Smooth muscle cell (in vitro differentiated cells): ENCODE data around the gene BAHCC1. TPM values are rescaled to one million over a fixed set of nuclear protein-coding genes. Genes with fewer than 3 reads are reported as not detected.

Experiments
- DNase-seq: peaks from one replicate; lab custom pipeline; 2025; ENCODE audit not compliant: unreplicated experiment; lab: John Stamatoyannopoulos, UW
- H2AFZ ChIP-seq: fragments of 200-600 bp; sonication (generic); 2 replicates; pipeline ENCODE4 v1.6.0; 2016; ENCODE audit warnings: antibody characterized with exemption, low read depth, mild to moderate bottlenecking
- H3F3A ChIP-seq: fragments of 200-600 bp; sonication (generic); 2 replicates; pipeline ENCODE4 v1.6.0; 2017; ENCODE audit warnings: antibody characterized with exemption, low read depth
- H3K27ac ChIP-seq: fragments of 200-600 bp; sonication (generic); 2 replicates; pipeline ENCODE4 v1.5.1; 2016; ENCODE audit warnings: low read depth, mild to moderate bottlenecking
- H3K27me3 ChIP-seq: fragments of 200-600 bp; sonication (generic); 2 replicates; pipeline ENCODE4 v1.6.1; 2016; ENCODE audit warnings: low read depth, mild to moderate bottlenecking
- H3K36me3 ChIP-seq: fragments of 200-600 bp; sonication (generic); 2 replicates; pipeline ENCODE4 v1.5.1; 2016; ENCODE audit warnings: low read depth
- H3K4me1 ChIP-seq: fragments of 200-600 bp; sonication (generic); 2 replicates; pipeline ENCODE4 v1.5.1; 2016; ENCODE audit warnings: low read depth
- H3K4me2 ChIP-seq: fragments of 200-600 bp; sonication (generic); 2 replicates; pipeline ENCODE4 v1.6.0; 2016; ENCODE audit warnings: mild to moderate bottlenecking
- H3K4me3 ChIP-seq: fragments of 200-600 bp; sonication (generic); 2 replicates; pipeline ENCODE4 v1.5.1; 2016; ENCODE audit warnings: mild to moderate bottlenecking
- H3K79me2 ChIP-seq: fragments of 200-600 bp; sonication (generic); 2 replicates; pipeline ENCODE4 v1.6.0; 2016; ENCODE audit warnings: low read depth, mild to moderate bottlenecking
- H3K9ac ChIP-seq: fragments of 200-600 bp; sonication (generic); 2 replicates; pipeline ENCODE4 v1.6.0; 2016; ENCODE audit warnings: low read depth
- H3K9me3 ChIP-seq: fragments of 200-600 bp; sonication (generic); replicated peaks from 2 replicates; pipeline ENCODE4 v1.5.1; 2016; ENCODE audit warnings: low read depth
- H4K20me1 ChIP-seq: fragments of 200-600 bp; sonication (generic); 2 replicates; pipeline ENCODE4 v1.6.0; 2016; ENCODE audit warnings: low read depth
- CTCF ChIP-seq: fragments of 200-600 bp; sonication (generic); IDR thresholded peaks from 2 replicates; pipeline ENCODE4 v1.5.1; 2017; ENCODE audit warnings: borderline replicate concordance, mild to moderate bottlenecking, antibody characterized with exemption; ENCODE audit not compliant: insufficient read depth, poor library complexity, severe bottlenecking
- WGBS: methylation state at CpG from one replicate; pipeline ENCODE4 v1.1.7; 2016; ENCODE audit warnings: low lambda C conversion rate; 5-methylcytosine and 5-hydroxymethylcytosine counted together
- polyA plus RNA-seq: library from polyadenylated mRNA; unstranded; fragments of >200 nt; fragmentation: Nextera tagmentation; extraction: Ambion mirVana; gene quantifications from 2 replicates; pipeline ENCODE4 v1.2.1, GENCODE V29; 2016
- total RNA-seq: library from RNA; depleted of rRNA; stranded (reverse); fragments of >200 nt; gene quantifications from 2 replicates; pipeline ENCODE4 v1.2.3, GENCODE V29; 2014

BAHCC1 gene
- total and polyA plus RNA-seq, 2 experiments from 2014 or later = 3.2 to 4.6 TPM

DNA sequence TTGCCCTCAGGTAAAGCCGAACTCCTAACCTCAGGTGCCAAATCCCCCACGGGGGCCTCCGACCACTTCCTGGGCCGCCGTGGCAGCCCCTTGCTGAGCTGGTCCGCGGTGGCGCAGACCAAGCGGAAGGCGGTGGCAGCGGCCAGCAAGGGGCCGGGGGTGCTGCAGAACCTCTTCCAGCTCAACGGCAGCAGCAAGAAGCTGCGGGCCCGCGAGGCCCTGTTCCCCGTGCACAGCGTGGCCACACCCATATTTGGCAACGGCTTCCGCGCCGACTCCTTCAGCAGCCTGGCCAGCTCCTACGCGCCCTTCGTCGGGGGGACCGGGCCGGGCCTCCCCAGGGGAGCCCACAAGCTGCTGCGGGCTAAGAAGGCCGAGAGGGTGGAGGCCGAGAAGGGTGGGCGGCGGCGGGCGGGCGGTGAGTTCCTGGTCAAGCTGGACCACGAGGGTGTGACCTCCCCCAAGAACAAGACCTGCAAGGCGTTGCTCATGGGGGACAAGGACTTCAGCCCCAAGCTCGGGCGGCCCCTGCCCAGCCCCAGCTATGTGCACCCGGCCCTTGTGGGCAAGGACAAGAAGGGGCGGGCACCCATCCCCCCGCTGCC, 65.7 kb downstream of the BAHCC1 start:
- no peak for DNase-seq
- Histone ChIP-seq H3K4me2 (no peak overlapping the region), H3K27ac (no peak overlapping the region), H3K9me3 (no peaks in the 10 kb centered on the region), H3K9ac (no peak overlapping the region), H3K4me1 (peaks cover 6% of the 10 kb centered on the region), H3K79me2 (no peaks in the 10 kb centered on the region), H3K36me3 (no peaks in the 10 kb centered on the region), H3F3A (no peaks in the 10 kb centered on the region), H3K4me3 (no peak overlapping the region), H3K27me3 (no peaks in the 10 kb centered on the region), H2AFZ (no peak overlapping the region), H4K20me1 (no peaks in the 10 kb centered on the region)
- 95% methylated on average over 36 of the region's 43 CpGs for WGBS
- no peak for TF ChIP-seq CTCF

GRCh38 chr17:81461607-81462500, 66.6 kb downstream of the BAHCC1 start:
- TF ChIP-seq CTCF = no peak
- Histone ChIP-seq H3F3A (no peaks in the 10 kb centered on the region), H3K27ac (no peak overlapping the region), H2AFZ (no peak overlapping the region), H3K4me3 (no peak overlapping the region), H3K4me2 (no peak overlapping the region), H4K20me1 (no peaks in the 10 kb centered on the region), H3K9me3 (no peaks in the 10 kb centered on the region), H3K36me3 (no peaks in the 10 kb centered on the region), H3K9ac (no peak overlapping the region), H3K79me2 (no peaks in the 10 kb centered on the region), H3K4me1 (peaks cover under 1% of the 10 kb centered on the region), H3K27me3 (no peaks in the 10 kb centered on the region)
- no peak for DNase-seq
- WGBS = 97% methylated on average over 47 of the region's 50 CpGs

- H3K36me3 ChIP-seq = no peaks in the 10 kb centered on the region
- H3K4me3 ChIP-seq = no peak overlapping the region
- no peak for DNase-seq
- no peak overlapping the region for H3K27ac ChIP-seq
- H3K4me1 ChIP-seq = no peaks in the 10 kb centered on the region
- H3K79me2 ChIP-seq = no peaks in the 10 kb centered on the region
- no peaks in the 10 kb centered on the region for H3F3A ChIP-seq
- H3K9me3 ChIP-seq = no peaks in the 10 kb centered on the region
- WGBS = 98% methylated on average over 25 of the region's 33 CpGs
- no peak overlapping the region for H3K9ac ChIP-seq
- no peaks in the 10 kb centered on the region for H3K27me3 ChIP-seq
- no peak for TF ChIP-seq CTCF
- no peak overlapping the region for H3K4me2 ChIP-seq
- no peaks in the 10 kb centered on the region for H4K20me1 ChIP-seq
- no peak overlapping the region for H2AFZ ChIP-seq
Measured at GRCh38 chr17:81462506-81463125, 67.4 kb downstream of the BAHCC1 start.
